ENCODE data around the gene PKIB. TPM values are rescaled to one million over a fixed set of nuclear protein-coding genes. Genes with fewer than 3 reads are reported as not detected.

Gene PKIB
- polyA plus RNA-seq, 1 donor (not counting 4 experiments of a cell fraction or from before 2014, with no cell fraction given), result 8.7 TPM

DNA sequence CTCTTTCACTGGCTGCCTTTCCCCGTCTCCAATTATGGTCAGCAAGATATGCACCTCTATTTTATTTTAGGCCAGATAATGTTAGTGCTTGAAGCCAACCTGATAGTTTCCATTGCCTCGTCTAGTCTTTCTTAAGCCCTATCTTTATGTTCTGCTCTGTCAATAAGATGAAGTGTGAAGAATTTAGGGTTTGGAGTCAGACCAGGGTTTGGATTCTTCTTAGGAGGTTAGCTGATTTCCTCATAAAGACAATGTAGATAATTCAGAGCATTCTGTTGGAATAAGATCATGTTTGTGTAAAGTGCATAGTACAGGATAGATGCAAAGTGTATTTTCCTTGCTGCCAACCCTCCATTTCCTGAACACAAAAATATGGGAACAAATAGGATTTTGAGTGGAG is 43.8 kb downstream of the PKIB start:
- Histone ChIP-seq H3K36me3 (ENCODE audit: control insufficient read depth in 2 of 2, extremely low read depth in 1 of 2, insufficient read depth in 2 of 2, low read length in 2 of 2) (no peaks in the 10 kb centered on the region), H3K4me3 (ENCODE audit: control insufficient read depth in 2 of 3, extremely low read depth in 1 of 3, insufficient read depth in 2 of 3, low read depth in 1 of 3, low read length in 3 of 3) (no peak overlapping the region), H3K9me1 (ENCODE audit: control insufficient read depth, extremely low read depth, insufficient read depth, low read length) (no peaks in the 10 kb centered on the region), H3K27ac (ENCODE audit: control insufficient read depth, insufficient read depth, low read length) (no peak overlapping the region), H3K9me3 (ENCODE audit: control insufficient read depth, low read depth, low read length) (no peaks in the 10 kb centered on the region), H4K20me1 (ENCODE audit: control insufficient read depth, extremely low read depth, insufficient read depth, low read length) (no peaks in the 10 kb centered on the region), H2AFZ (ENCODE audit: control insufficient read depth, low read length) (no peak overlapping the region), H3K4me2 (ENCODE audit: control insufficient read depth, extremely low read depth, insufficient read depth, low read depth, low read length) (no peak overlapping the region), H3K4me1 (ENCODE audit: control insufficient read depth, extremely low read depth, insufficient read depth, low read length) (peaks cover 12% of the 10 kb centered on the region), H3K79me2 (ENCODE audit: control insufficient read depth, insufficient read depth, low read length) (no peaks in the 10 kb centered on the region), H3K9ac (ENCODE audit: control insufficient read depth, extremely low read depth, insufficient read depth, low read length) (no peak overlapping the region), H3K27me3 (ENCODE audit: control insufficient read depth, extremely low read depth, insufficient read depth, low read length) (no peaks in the 10 kb centered on the region)
- dilution Hi-C loops (cut with MboI; ENCODE audit: extremely low pct_ligation_motif_present, low sequenced_read_pairs), result no loop called here
- no peak for TF ChIP-seq CTCF (optimal IDR thresholded peaks at IDR 0.05 in 1 of 3, IDR thresholded peaks at IDR 0.05 in 1 of 3, conservative IDR thresholded peaks at IDR 0.05 in 1 of 3; ENCODE audit: extremely low read depth in 1 of 3, insufficient read depth in 2 of 3, low read length in 3 of 3)
- FAIRE-seq, result no peak
- no peak for DNase-seq (ENCODE audit: low read depth, low spot score)

DNA sequence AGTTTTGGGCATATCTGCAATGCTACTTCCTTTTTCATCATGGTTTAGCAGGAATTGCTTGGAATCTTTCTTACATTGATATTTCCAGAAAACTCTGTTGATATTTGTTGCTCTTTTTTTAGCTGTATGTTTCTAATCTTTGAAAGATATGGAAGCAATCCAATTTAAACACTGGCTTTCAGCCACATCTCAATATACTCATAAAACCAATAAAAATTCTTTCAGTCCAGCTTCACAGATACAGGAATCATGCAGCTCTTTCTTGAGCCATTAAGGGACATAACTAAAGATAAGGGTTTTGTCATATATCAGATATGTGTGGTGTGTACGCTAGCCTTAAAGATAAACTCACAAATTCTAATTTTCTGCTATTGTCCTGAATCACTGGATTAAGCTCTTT is 47.4 kb downstream of the PKIB start:
- dilution Hi-C loops (cut with MboI; ENCODE audit: extremely low pct_ligation_motif_present, low sequenced_read_pairs), result no loop called here
- Histone ChIP-seq H3K4me3 (ENCODE audit: control insufficient read depth in 2 of 3, extremely low read depth in 1 of 3, insufficient read depth in 2 of 3, low read depth in 1 of 3, low read length in 3 of 3) (no peak overlapping the region), H4K20me1 (ENCODE audit: control insufficient read depth, extremely low read depth, insufficient read depth, low read length) (no peaks in the 10 kb centered on the region), H3K4me1 (ENCODE audit: control insufficient read depth, extremely low read depth, insufficient read depth, low read length) (peaks cover 8% of the 10 kb centered on the region), H3K36me3 (ENCODE audit: control insufficient read depth in 2 of 2, extremely low read depth in 1 of 2, insufficient read depth in 2 of 2, low read length in 2 of 2) (no peaks in the 10 kb centered on the region), H3K4me2 (ENCODE audit: control insufficient read depth, extremely low read depth, insufficient read depth, low read depth, low read length) (no peak overlapping the region), H3K9me3 (ENCODE audit: control insufficient read depth, low read depth, low read length) (no peaks in the 10 kb centered on the region), H3K27me3 (ENCODE audit: control insufficient read depth, extremely low read depth, insufficient read depth, low read length) (no peaks in the 10 kb centered on the region), H3K9ac (ENCODE audit: control insufficient read depth, extremely low read depth, insufficient read depth, low read length) (no peak overlapping the region), H3K27ac (ENCODE audit: control insufficient read depth, insufficient read depth, low read length) (no peak overlapping the region), H3K9me1 (ENCODE audit: control insufficient read depth, extremely low read depth, insufficient read depth, low read length) (no peaks in the 10 kb centered on the region), H3K79me2 (ENCODE audit: control insufficient read depth, insufficient read depth, low read length) (no peaks in the 10 kb centered on the region), H2AFZ (ENCODE audit: control insufficient read depth, low read length) (no peak overlapping the region)
- DNase-seq (ENCODE audit: low read depth, low spot score) (no peak), FAIRE-seq (no peak)
- TF ChIP-seq CTCF (optimal IDR thresholded peaks at IDR 0.05 in 1 of 3, IDR thresholded peaks at IDR 0.05 in 1 of 3, conservative IDR thresholded peaks at IDR 0.05 in 1 of 3; ENCODE audit: extremely low read depth in 1 of 3, insufficient read depth in 2 of 3, low read length in 3 of 3) (no peak), EZH2 (IDR thresholded peaks at IDR 0.05; ENCODE audit: low read length) (no peak)
